ENCODE results near the gene GREM1. TPM values are rescaled to one million over a fixed set of nuclear protein-coding genes. Genes with fewer than 3 reads are reported as not detected.

GREM1 gene
- total and polyA plus RNA-seq, 12 donors = 0.03 to 0.37 (median 0.19) TPM; not detected in 3

GRCh38 chr15:32784581-32784980, 66.8 kb downstream of the GREM1 start:
- intact Hi-C loops (cut with DNase I) = loop anchor here in 1 of 10 donors (5.0 kb wide), 1 partner anchor 38 kb away; no protein-coding TSS in a partner anchor

GRCh38 chr15:32786906-32787305, 69.1 kb downstream of the GREM1 start:
- no peak overlapping the region for H3K4me3 ChIP-seq
- no peaks in the 10 kb centered on the region for H3K4me1 ChIP-seq
- intact Hi-C loops (cut with DNase I) = no loop called here
- H3K36me3 ChIP-seq = no peaks in the 10 kb centered on the region
- 71 to 72% methylated on average over 7 of the region's 7 CpGs for WGBS, 2 donors
- no peak for TF ChIP-seq CTCF (IDR thresholded peaks at IDR 0.05)
- no peak overlapping the region for H3K27ac ChIP-seq
- no peaks in the 10 kb centered on the region for H3K9me3 ChIP-seq
- DNase-seq = no peak
- no peak for ATAC-seq
- H3K27me3 ChIP-seq = no peaks in the 10 kb centered on the region

More at GRCh38 chr15:32784581-32784980, 66.8 kb downstream of the GREM1 start:
- no peak for ATAC-seq
- no peak for DNase-seq
- H3K9me3 ChIP-seq = peaks cover 0 to 5% (median 0%) of the 10 kb centered on the region in 11 donors
- no peaks in the 10 kb centered on the region for H3K36me3 ChIP-seq
- H3K4me3 ChIP-seq = no peak overlapping the region
- no peak for TF ChIP-seq CTCF (IDR thresholded peaks at IDR 0.05)
- no peaks in the 10 kb centered on the region for H3K27me3 ChIP-seq
- no peak overlapping the region for H3K27ac ChIP-seq
- no peaks in the 10 kb centered on the region for H3K4me1 ChIP-seq

DNA sequence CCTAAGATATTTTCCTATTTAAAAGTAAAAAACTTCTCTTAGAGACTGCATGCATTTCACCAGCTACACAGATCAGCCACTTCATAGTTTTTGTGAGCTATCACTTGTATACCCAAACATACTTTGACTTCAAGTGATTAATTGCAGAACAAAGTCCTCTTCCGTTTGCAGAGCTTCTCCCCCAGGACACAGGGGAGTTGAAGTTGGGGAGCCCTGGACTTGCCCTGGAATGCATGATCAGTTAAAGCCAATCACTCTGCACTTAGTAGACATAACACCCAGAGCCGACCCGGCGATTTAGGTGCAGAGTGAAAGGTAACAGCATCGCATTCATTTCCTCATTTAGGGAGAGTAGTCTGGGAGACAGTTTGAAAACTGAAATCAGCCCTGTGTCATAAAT, 70.1 kb downstream of the GREM1 start:
- H3K36me3 ChIP-seq = no peaks in the 10 kb centered on the region
- no peaks in the 10 kb centered on the region for H3K9me3 ChIP-seq
- no peak for DNase-seq
- intact Hi-C loops (cut with DNase I) = no loop called here
- no peak for TF ChIP-seq CTCF (IDR thresholded peaks at IDR 0.05)
- no peak overlapping the region for H3K27ac ChIP-seq
- H3K27me3 ChIP-seq = no peaks in the 10 kb centered on the region
- no peak for ATAC-seq
- no peak overlapping the region for H3K4me3 ChIP-seq
- WGBS, 2 donors = 55 to 57% methylated on average over 5 of the region's 5 CpGs
- H3K4me1 ChIP-seq = no peaks in the 10 kb centered on the region

GRCh38 chr15:32790352-32790999, 72.7 kb downstream of the GREM1 start:
- Histone ChIP-seq H3K27ac (no peak overlapping the region), H3K27me3 (no peaks in the 10 kb centered on the region), H3K4me1 (no peaks in the 10 kb centered on the region), H3K9me3 (no peaks in the 10 kb centered on the region), H3K36me3 (no peaks in the 10 kb centered on the region), H3K4me3 (no peak overlapping the region)
- 88 to 89% methylated on average over 2 of the region's 2 CpGs for WGBS, 2 donors
- DNase-seq = no peak
- TF ChIP-seq CTCF (IDR thresholded peaks at IDR 0.05) = no peak
- no peak for ATAC-seq
- intact Hi-C loops (cut with DNase I) = no loop called here
